OCI-LY1 (cell line): ENCODE results near the gene ZNF608.

ENCODE experiments used
- H2AFZ ChIP-seq: fragments of 200-600 bp; sonication (generic), shearing (Covaris generic); 2 replicates; pipeline ENCODE4 v1.6.0; 2014; ENCODE audit warnings: antibody characterized with exemption, mild to moderate bottlenecking, low read length
- H3F3A ChIP-seq: fragments of 200-600 bp; sonication (generic), shearing (Covaris generic); 2 replicates; pipeline ENCODE4 v1.6.0; 2014; ENCODE audit warnings: mild to moderate bottlenecking, antibody characterized with exemption, low read length, moderate library complexity; ENCODE audit not compliant: insufficient read depth
- H3K27ac ChIP-seq: fragments of 200-600 bp; sonication (generic); 2 replicates; pipeline ENCODE4 v1.5.1; 2014; ENCODE audit warnings: low read length, mixed run types, mild to moderate bottlenecking, low read depth; ENCODE audit not compliant: poor library complexity, severe bottlenecking
- H3K27me3 ChIP-seq: fragments of 200-600 bp; sonication (generic); 2 replicates; pipeline ENCODE4 v1.6.0; 2014; ENCODE audit warnings: antibody characterized with exemption, mild to moderate bottlenecking, low read length, moderate library complexity; ENCODE audit not compliant: insufficient read depth
- H3K36me3 ChIP-seq: fragments of 200-600 bp; sonication (generic); 2 replicates; pipeline ENCODE4 v1.6.1; 2014; ENCODE audit warnings: mild to moderate bottlenecking, antibody characterized with exemption, low read length, moderate library complexity, mixed read lengths; ENCODE audit not compliant: insufficient read depth
- H3K4me1 ChIP-seq: fragments of 200-600 bp; sonication (generic); 2 replicates; pipeline ENCODE4 v1.5.1; 2014; ENCODE audit warnings: mild to moderate bottlenecking, low read length, moderate library complexity; ENCODE audit not compliant: insufficient read depth, severe bottlenecking
- H3K4me2 ChIP-seq: fragments of 200-600 bp; sonication (generic), shearing (Covaris generic); 2 replicates; pipeline ENCODE4 v1.6.1; 2014; ENCODE audit warnings: low read length
- H3K4me3 ChIP-seq: fragments of 200-600 bp; sonication (generic); 2 replicates; pipeline ENCODE4 v1.5.1; 2014; ENCODE audit warnings: low read length, low read depth, mild to moderate bottlenecking, mixed read lengths; ENCODE audit not compliant: poor library complexity, severe bottlenecking
- H3K79me2 ChIP-seq: fragments of 200-600 bp; shearing (Covaris generic); 2 replicates; pipeline ENCODE4 v1.6.1; 2016; ENCODE audit warnings: mixed run types, low read length, mixed read lengths; ENCODE audit not compliant: insufficient read depth
- H3K9ac ChIP-seq: fragments of 200-600 bp; sonication (generic), shearing (Covaris generic); 2 replicates; pipeline ENCODE4 v1.6.1; 2014; ENCODE audit warnings: mild to moderate bottlenecking, low read length, mixed read lengths
- H3K9me2 ChIP-seq: fragments of 200-600 bp; sonication (generic), shearing (Covaris generic); 2 replicates; pipeline ENCODE4 v1.6.1; 2014; ENCODE audit warnings: low read depth, mild to moderate bottlenecking, low read length, mixed read lengths
- H3K9me3 ChIP-seq: fragments of 200-600 bp; shearing (Covaris generic); 2 replicates; pipeline ENCODE4 v1.6.1; 2014; ENCODE audit warnings: low read length, mixed read lengths
- H4K20me1 ChIP-seq: fragments of 200-600 bp; sonication (generic), shearing (Covaris generic); 2 replicates; pipeline ENCODE4 v1.6.0; 2016; ENCODE audit warnings: mild to moderate bottlenecking, low read length; ENCODE audit not compliant: insufficient read depth
- CTCF ChIP-seq: fragments of 200-600 bp; sonication (generic), shearing (Covaris generic); IDR thresholded peaks from 2 replicates; pipeline ENCODE4 v1.5.1; 2017; ENCODE audit warnings: mild to moderate bottlenecking, antibody characterized with exemption, low read length, moderate library complexity, mixed read lengths
- EZH2 ChIP-seq: fragments of 200-600 bp; sonication (generic), shearing (Covaris generic); IDR thresholded peaks from 2 replicates; pipeline ENCODE4 v1.8.0; 2017; ENCODE audit warnings: borderline replicate concordance, mixed run types, mild to moderate bottlenecking, antibody characterized with exemption, low read length, moderate library complexity, mixed read lengths

ZNF608 gene

DNA sequence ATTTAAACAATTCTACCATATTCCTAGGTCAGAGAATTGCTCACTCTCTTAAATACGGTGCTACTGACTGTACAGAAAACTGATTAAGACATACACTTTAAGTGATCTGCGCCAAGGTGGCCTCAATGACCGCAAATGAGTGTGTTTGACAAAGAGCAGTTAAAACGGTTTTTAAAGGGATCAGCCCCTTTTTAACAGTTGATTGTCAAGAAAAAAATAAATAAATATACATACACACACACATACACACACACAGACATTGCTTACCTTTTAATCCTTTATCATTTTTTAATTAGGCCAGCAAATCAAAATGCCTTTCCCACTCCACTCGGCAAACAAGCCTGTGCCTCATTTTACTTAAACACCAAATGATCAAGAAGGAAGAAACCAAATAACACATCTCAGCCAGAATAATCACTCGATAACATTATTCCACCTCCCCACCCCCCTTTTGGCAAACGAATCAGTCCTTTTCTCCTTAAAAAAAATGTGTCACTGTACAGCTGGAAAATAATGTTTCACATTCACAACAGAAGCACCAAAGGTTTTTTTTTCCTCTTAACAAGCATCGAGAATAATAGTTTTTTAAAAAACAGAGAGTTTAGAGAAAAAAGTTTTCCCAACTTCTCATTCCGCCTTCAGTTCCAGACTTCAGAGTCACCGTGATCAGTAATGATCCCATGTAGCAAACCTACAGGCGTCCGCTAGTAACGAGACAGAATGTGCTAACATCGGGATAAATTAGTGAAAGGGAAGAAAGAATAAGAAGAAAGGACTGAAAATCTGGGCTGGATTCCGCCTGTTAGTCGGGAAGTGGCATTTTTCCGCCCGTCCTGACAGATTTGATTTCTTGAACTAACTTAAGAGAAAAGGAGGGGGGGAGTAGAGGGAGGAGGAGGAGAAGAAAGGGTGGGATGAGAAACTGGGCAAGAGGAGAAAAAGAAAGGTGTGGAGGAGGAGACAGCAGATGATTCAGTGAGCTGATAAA lies at the start of gene ZNF608:
ZNF608 (minus strand) TSS at position 712 of the 988 bp plus-strand sequence. CDS start 1,650 bp downstream, outside the sequence.
- Histone ChIP-seq H2AFZ (no peak within 1 kb of the TSS), H3K9ac (peak within 1 kb of the TSS; percentile 96)
- TF ChIP-seq EZH2 = no peak
- no peak for TF ChIP-seq CTCF

DNA sequence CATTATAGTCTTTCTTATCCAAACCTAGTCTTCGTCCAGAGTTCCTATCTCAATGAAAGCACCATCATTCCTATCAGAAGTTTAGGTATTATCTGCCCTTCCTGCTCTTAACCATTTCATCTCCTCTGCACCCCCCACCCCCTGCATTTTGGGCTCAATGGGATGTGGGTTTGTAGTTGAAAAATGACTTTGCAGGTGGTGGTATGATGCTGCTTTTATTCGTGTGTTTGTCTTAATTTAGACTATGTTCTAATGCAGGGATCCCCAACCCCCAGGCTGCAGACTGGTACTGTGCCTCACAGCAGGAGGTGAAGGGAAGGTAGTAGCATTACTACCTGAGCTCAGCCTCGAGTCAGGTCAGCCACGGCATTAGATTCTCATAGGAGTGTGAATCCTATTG lies 49.4 kb upstream of the ZNF608 start:
- no peak overlapping the region for H3K4me3 ChIP-seq
- H3K27me3 ChIP-seq = no peaks in the 10 kb centered on the region
- H3K9me3 ChIP-seq = no peaks in the 10 kb centered on the region
- no peaks in the 10 kb centered on the region for H3K79me2 ChIP-seq
- 0 out of 2 replicates have a peak overlapping the region, but pooled peaks have one; percentile 1 for H3K9ac ChIP-seq
- H2AFZ ChIP-seq = 0 out of 2 replicates have a peak overlapping the region, but pooled peaks have one; percentile 45
- no peaks in the 10 kb centered on the region for H3F3A ChIP-seq
- TF ChIP-seq CTCF = no peak
- TF ChIP-seq EZH2 = no peak
- H3K36me3 ChIP-seq = no peaks in the 10 kb centered on the region
- no peaks in the 10 kb centered on the region for H4K20me1 ChIP-seq
- peak overlapping the region; percentile 41 for H3K4me2 ChIP-seq
- H3K4me1 ChIP-seq = peaks cover 37% of the 10 kb centered on the region
- peak overlapping the region; percentile 59 for H3K27ac ChIP-seq
- no peaks in the 10 kb centered on the region for H3K9me2 ChIP-seq

More for the DNA sequence above, at the start of gene ZNF608:
- H3K4me2 ChIP-seq = peak within 1 kb of the TSS; percentile 77
- no peaks in the 10 kb centered on the region for H3K27me3 ChIP-seq
- peaks cover 11% of the 10 kb centered on the region for H3K36me3 ChIP-seq
- H3F3A ChIP-seq = 0 out of 2 replicates have a peak, but pooled peaks cover 9% of the 10 kb centered on the region
- H4K20me1 ChIP-seq = no peaks in the 10 kb centered on the region
- H3K4me1 ChIP-seq = peaks cover 40% of the 10 kb centered on the region
- H3K9me3 ChIP-seq = no peaks in the 10 kb centered on the region
- H3K9me2 ChIP-seq = no peaks in the 10 kb centered on the region
- peak within 1 kb of the TSS; percentile 78 for H3K4me3 ChIP-seq
- H3K27ac ChIP-seq = peak within 1 kb of the TSS; percentile 99
- H3K79me2 ChIP-seq = peaks cover 58% of the 10 kb centered on the region

- Histone ChIP-seq H4K20me1 (no peaks in the 10 kb centered on the region), H3K9me3 (no peaks in the 10 kb centered on the region), H2AFZ (no peak overlapping the region), H3K9ac (no peak overlapping the region), H3K4me1 (peaks cover 33% of the 10 kb centered on the region), H3K79me2 (no peaks in the 10 kb centered on the region), H3K36me3 (no peaks in the 10 kb centered on the region), H3F3A (no peaks in the 10 kb centered on the region), H3K4me2 (no peak overlapping the region), H3K9me2 (no peaks in the 10 kb centered on the region), H3K4me3 (no peak overlapping the region), H3K27ac (peak overlapping the region; percentile 15), H3K27me3 (no peaks in the 10 kb centered on the region)
- TF ChIP-seq CTCF (no peak), EZH2 (no peak)
These were observed 44.7 kb upstream of the ZNF608 start for GRCh38 chr5:124790895-124791732.
